Mesenchymal stem cell (in vitro differentiated cells and primary cell): ENCODE results near the gene GJA3.

Experiments used
- DNase-seq: peaks from one replicate; pipeline ENCODE4 v3.0.0-alpha.2; 2013
- H2AFZ ChIP-seq: one replicate; pipeline ENCODE4 v1.6.1; 2013; ENCODE audit warnings: low read depth, mild to moderate bottlenecking, control low read depth, inconsistent platforms, low read length, moderate library complexity
- H2AK5ac ChIP-seq: 2 replicates; pipeline ENCODE4 v1.6.1; 2013; ENCODE audit warnings: low read length, moderate library complexity, mild to moderate bottlenecking, inconsistent platforms; ENCODE audit not compliant: severe bottlenecking
- H2BK120ac ChIP-seq: one replicate; pipeline ENCODE4 v1.6.1; 2013; ENCODE audit warnings: low read depth, mild to moderate bottlenecking, inconsistent platforms, low read length, moderate library complexity
- H2BK12ac ChIP-seq, 2 experiments: one replicate each; pipeline ENCODE4 v1.6.1; 2013; ENCODE audit warnings: inconsistent platforms in 2 of 2, low read length in 2 of 2, mild to moderate bottlenecking in 2 of 2, moderate library complexity in 2 of 2, control low read depth in 1 of 2
- H2BK15ac ChIP-seq: one replicate; pipeline ENCODE4 v1.6.1; 2013; ENCODE audit warnings: mild to moderate bottlenecking, low read depth, inconsistent platforms; ENCODE audit not compliant: poor library complexity, severe bottlenecking
- H2BK5ac ChIP-seq: 2 replicates; pipeline ENCODE4 v1.6.1; 2013; ENCODE audit warnings: low read depth, mild to moderate bottlenecking, low read length, control low read depth, inconsistent platforms; ENCODE audit not compliant: poor library complexity, severe bottlenecking
- H3K14ac ChIP-seq, 2 experiments: one replicate each; pipeline ENCODE4 v1.6.1; 2013; ENCODE audit warnings: inconsistent platforms in 2 of 2, low read length in 2 of 2, control low read depth in 1 of 2, mild to moderate bottlenecking in 1 of 2, moderate library complexity in 1 of 2
- H3K18ac ChIP-seq, 2 experiments: one replicate each; pipeline ENCODE4 v1.6.1; 2013; ENCODE audit warnings: inconsistent platforms in 2 of 2, low read length in 2 of 2, control low read depth in 1 of 2, low read depth in 1 of 2, mild to moderate bottlenecking in 1 of 2
- H3K23ac ChIP-seq, 2 experiments: one replicate each; pipeline ENCODE4 v1.6.1; 2013; ENCODE audit warnings: inconsistent platforms in 2 of 2, low read length in 2 of 2, mild to moderate bottlenecking in 2 of 2, moderate library complexity in 2 of 2, control low read depth in 1 of 2
- H3K27ac ChIP-seq: 2 replicates; pipeline ENCODE4 v1.5.1; 2013; ENCODE audit warnings: mild to moderate bottlenecking, moderate library complexity, low read length, control low read depth, inconsistent platforms; ENCODE audit not compliant: poor library complexity, severe bottlenecking
- H3K27me3 ChIP-seq, 2 experiments: 2 replicates each; pipeline versions ENCODE4 v1.6.1 to v1.7.0; 2013; ENCODE audit warnings: low read length in 2 of 2, mild to moderate bottlenecking in 2 of 2, moderate library complexity in 2 of 2, control low read depth in 1 of 2, inconsistent platforms in 1 of 2; ENCODE audit not compliant: control insufficient read depth in 1 of 2, insufficient read depth in 1 of 2
- H3K36me3 ChIP-seq, 2 experiments: 2 replicates each; pipeline versions ENCODE4 v1.6.1 to v1.7.0; 2013; ENCODE audit warnings: low read length in 2 of 2, control low read depth in 1 of 2, inconsistent platforms in 1 of 2, low read depth in 1 of 2, mild to moderate bottlenecking in 1 of 2; ENCODE audit not compliant: insufficient read depth in 2 of 2, control insufficient read depth in 1 of 2
- H3K4ac ChIP-seq, 2 experiments: one replicate each; pipeline ENCODE4 v1.6.1; 2013; ENCODE audit warnings: inconsistent platforms in 2 of 2, low read length in 2 of 2, mild to moderate bottlenecking in 2 of 2, moderate library complexity in 2 of 2, control low read depth in 1 of 2, low read depth in 1 of 2
- H3K4me1 ChIP-seq: 2 replicates; pipeline ENCODE4 v1.6.1; 2013; ENCODE audit warnings: low read depth, low read length, control low read depth; ENCODE audit not compliant: control insufficient read depth, insufficient read depth
- H3K4me2 ChIP-seq: 2 replicates; pipeline ENCODE4 v1.6.1; 2013; ENCODE audit warnings: low read length, mild to moderate bottlenecking, inconsistent platforms; ENCODE audit not compliant: poor library complexity, severe bottlenecking
- H3K4me3 ChIP-seq, 2 experiments: 2 replicates each; pipeline versions ENCODE4 v1.5.1 to v1.7.0; 2013; ENCODE audit warnings: low read length in 2 of 2, mild to moderate bottlenecking in 2 of 2, control low read depth in 1 of 2, low read depth in 1 of 2; ENCODE audit not compliant: insufficient read depth in 1 of 2
- H3K79me1 ChIP-seq: replicated peaks from 2 replicates; pipeline ENCODE4 v1.6.1; 2013; ENCODE audit warnings: mild to moderate bottlenecking, control low read depth, low read length, inconsistent platforms; ENCODE audit not compliant: poor library complexity, severe bottlenecking
- H3K9ac ChIP-seq: 2 replicates; pipeline ENCODE4 v1.7.0; 2013; ENCODE audit warnings: mild to moderate bottlenecking, low read length, moderate library complexity
- H3K9me3 ChIP-seq: 2 replicates; pipeline ENCODE4 v1.7.0; 2013; ENCODE audit warnings: mild to moderate bottlenecking, low read length; ENCODE audit not compliant: control insufficient read depth
- H4K8ac ChIP-seq: one replicate; pipeline ENCODE4 v1.6.1; 2013; ENCODE audit warnings: inconsistent platforms, mild to moderate bottlenecking, low read length, moderate library complexity
- H4K91ac ChIP-seq: one replicate; pipeline ENCODE4 v1.6.1; 2013; ENCODE audit warnings: mild to moderate bottlenecking, low read length, inconsistent platforms
- WGBS: methylation state at CpG from one replicate; pipeline ENCODE4 v1.1.7; 2013; ENCODE audit warnings: mixed read lengths; 5-methylcytosine and 5-hydroxymethylcytosine counted together

GJA3 gene

GRCh38 chr13:20149762-20150161 lies 11.1 kb downstream of the GJA3 start:
- no peak overlapping the region for H2AK5ac ChIP-seq
- no peak for DNase-seq
- H3K9ac ChIP-seq: no peak overlapping the region

DNA sequence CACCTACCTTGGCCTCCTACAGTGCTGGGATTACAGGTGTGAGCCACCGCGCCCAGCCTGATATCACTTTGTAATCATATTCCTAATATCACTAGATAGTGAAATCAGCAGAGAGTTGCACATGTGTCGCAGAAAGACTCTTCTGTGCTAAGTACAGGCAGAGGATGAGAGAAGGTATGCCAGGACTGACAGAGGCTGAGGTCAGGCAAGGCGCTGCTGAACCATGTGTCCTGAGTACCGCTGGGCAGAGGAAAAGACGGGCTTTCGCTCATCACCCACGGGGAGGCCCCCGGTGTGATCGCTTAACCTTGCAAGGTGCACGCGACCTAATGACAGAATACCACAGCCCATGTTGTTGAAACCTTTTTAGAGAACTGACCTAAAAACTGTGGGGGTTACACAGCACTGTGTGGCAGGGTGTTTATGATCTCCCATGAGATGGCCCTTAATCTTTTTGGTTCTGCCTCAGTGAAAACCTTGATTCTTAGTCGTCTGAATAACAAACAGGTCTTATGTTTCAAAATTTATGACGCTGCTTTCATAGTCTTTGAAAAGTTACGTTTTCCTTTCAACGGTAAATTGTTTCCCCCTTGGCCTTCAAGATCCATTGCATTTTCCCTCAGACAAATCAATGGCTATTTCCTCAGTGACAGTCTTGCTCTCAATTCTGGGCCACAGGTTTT lies 12.2 kb downstream of the GJA3 start:
- no peak overlapping the region for H2BK5ac ChIP-seq
- no peak overlapping the region for H3K14ac ChIP-seq
- no peaks in the 10 kb centered on the region for H3K36me3 ChIP-seq
- H3K4me2 ChIP-seq: no peak overlapping the region
- H4K8ac ChIP-seq: no peak overlapping the region
- H3K4ac ChIP-seq: no peak overlapping the region
- no peak overlapping the region for H3K18ac ChIP-seq
- H2AK5ac ChIP-seq: no peak overlapping the region
- no peaks in the 10 kb centered on the region for H3K79me1 ChIP-seq
- H4K91ac ChIP-seq: no peak overlapping the region
- no peak overlapping the region for H2BK15ac ChIP-seq
- no peak overlapping the region for H3K27ac ChIP-seq
- H2BK120ac ChIP-seq: no peak overlapping the region
- no peak overlapping the region for H3K23ac ChIP-seq
- no peak overlapping the region for H2AFZ ChIP-seq
- WGBS: 92% methylated on average over 14 of the region's 16 CpGs
- no peak for DNase-seq
- H2BK12ac ChIP-seq: no peak overlapping the region
- no peaks in the 10 kb centered on the region for H3K9me3 ChIP-seq
- H3K27me3 ChIP-seq: peaks cover 50 to 90% of the 10 kb centered on the region in 2 experiments
- no peaks in the 10 kb centered on the region for H3K4me1 ChIP-seq
- H3K9ac ChIP-seq: no peak overlapping the region
- no peak overlapping the region for H3K4me3 ChIP-seq

More at GRCh38 chr13:20149762-20150161, 11.1 kb downstream of the GJA3 start:
- Histone ChIP-seq H3K18ac (no peak overlapping the region), H2BK5ac (no peak overlapping the region), H3K9me3 (no peaks in the 10 kb centered on the region), H3K27ac (no peak overlapping the region), H4K8ac (no peak overlapping the region), H3K27me3 (peaks cover 45 to 90% of the 10 kb centered on the region in 2 experiments), H3K4me3 (no peak overlapping the region), H3K4ac (no peak overlapping the region), H2BK120ac (no peak overlapping the region), H3K79me1 (no peaks in the 10 kb centered on the region), H3K4me1 (no peaks in the 10 kb centered on the region), H3K14ac (no peak overlapping the region), H3K4me2 (no peak overlapping the region), H2BK15ac (no peak overlapping the region), H4K91ac (no peak overlapping the region), H2BK12ac (no peak overlapping the region), H3K36me3 (no peaks in the 10 kb centered on the region), H2AFZ (no peak overlapping the region), H3K23ac (no peak overlapping the region)
- WGBS: 70% methylated on average over 9 of the region's 9 CpGs

- Histone ChIP-seq H3K27ac (no peak overlapping the region), H2BK15ac (no peak overlapping the region), H3K9ac (no peak overlapping the region), H2BK5ac (no peak overlapping the region), H2BK12ac (no peak overlapping the region), H2AFZ (no peak overlapping the region), H3K4me3 (no peak overlapping the region), H3K4me2 (no peak overlapping the region), H3K36me3 (no peaks in the 10 kb centered on the region), H4K8ac (no peak overlapping the region), H3K18ac (no peak overlapping the region), H3K4ac (no peak overlapping the region), H3K79me1 (no peaks in the 10 kb centered on the region), H3K23ac (no peak overlapping the region), H4K91ac (no peak overlapping the region), H3K14ac (no peak overlapping the region), H3K27me3 (peaks cover 49 to 99% of the 10 kb centered on the region in 2 experiments), H2AK5ac (no peak overlapping the region), H3K4me1 (no peaks in the 10 kb centered on the region), H3K9me3 (no peaks in the 10 kb centered on the region), H2BK120ac (no peak overlapping the region)
- no peak for DNase-seq
- WGBS: 100% methylated on average over 1 of the region's 1 CpG
Measured at GRCh38 chr13:20146381-20146780, 14.5 kb downstream of the GJA3 start.

DNA sequence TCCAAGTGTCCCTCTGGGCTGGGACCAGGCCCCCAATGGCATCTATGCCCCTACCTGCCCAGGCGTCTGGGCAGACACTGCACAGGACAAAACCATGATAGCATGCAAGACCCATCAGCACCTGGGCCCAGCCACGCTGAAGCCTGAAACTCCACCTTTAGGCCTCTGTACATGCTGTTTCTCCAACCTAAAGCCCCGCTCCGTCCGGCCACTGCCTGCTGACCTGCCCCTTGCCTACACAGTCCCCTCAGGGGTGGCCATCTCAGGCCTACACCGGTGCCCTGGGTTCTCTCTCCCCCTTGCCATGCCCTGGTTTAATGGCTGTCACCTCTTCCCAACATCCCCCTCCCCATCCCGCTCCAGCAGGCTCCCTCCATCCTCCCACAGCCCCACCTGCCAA lies 15.3 kb downstream of the GJA3 start:
- no peak overlapping the region for H4K91ac ChIP-seq
- WGBS: 73% methylated on average over 7 of the region's 7 CpGs
- no peaks in the 10 kb centered on the region for H3K36me3 ChIP-seq
- H3K14ac ChIP-seq: no peak overlapping the region
- H3K9ac ChIP-seq: no peak overlapping the region
- no peak overlapping the region for H2AK5ac ChIP-seq
- H3K27ac ChIP-seq: no peak overlapping the region
- no peak overlapping the region for H2AFZ ChIP-seq
- H3K4me1 ChIP-seq: no peaks in the 10 kb centered on the region
- no peak overlapping the region for H3K23ac ChIP-seq
- no peaks in the 10 kb centered on the region for H3K9me3 ChIP-seq
- no peak overlapping the region for H3K18ac ChIP-seq
- H2BK15ac ChIP-seq: no peak overlapping the region
- H4K8ac ChIP-seq: no peak overlapping the region
- H3K4me2 ChIP-seq: no peak overlapping the region
- no peak overlapping the region for H2BK5ac ChIP-seq
- H3K79me1 ChIP-seq: no peaks in the 10 kb centered on the region
- H3K4ac ChIP-seq: no peak overlapping the region
- no peak overlapping the region for H3K4me3 ChIP-seq
- DNase-seq: no peak
- peaks cover 47 to 99% of the 10 kb centered on the region in 2 experiments for H3K27me3 ChIP-seq
- H2BK12ac ChIP-seq: no peak overlapping the region
- H2BK120ac ChIP-seq: no peak overlapping the region
